ENCODE measurements around the gene RAD51B.

DNA sequence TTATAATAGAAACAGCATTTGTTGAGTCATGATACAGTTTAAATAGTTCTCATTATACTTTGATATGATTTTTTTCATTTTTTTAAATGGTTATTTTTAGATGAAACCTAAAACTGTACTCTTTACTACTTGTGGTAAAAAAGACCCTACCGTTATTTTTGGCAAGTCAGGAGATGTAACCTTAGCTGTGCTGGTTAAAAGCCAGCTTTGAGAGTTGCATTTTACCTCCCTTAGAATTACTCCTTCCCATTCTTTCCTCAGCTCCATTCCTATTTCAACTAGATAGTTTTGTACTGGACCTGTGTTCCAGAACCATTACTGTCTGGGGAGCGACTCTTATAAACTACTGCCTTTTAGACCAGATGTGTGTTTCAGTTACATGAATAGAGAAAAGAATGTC is 92.0 kb downstream of the RAD51B start:
- TF ChIP-seq, protein P1, sequence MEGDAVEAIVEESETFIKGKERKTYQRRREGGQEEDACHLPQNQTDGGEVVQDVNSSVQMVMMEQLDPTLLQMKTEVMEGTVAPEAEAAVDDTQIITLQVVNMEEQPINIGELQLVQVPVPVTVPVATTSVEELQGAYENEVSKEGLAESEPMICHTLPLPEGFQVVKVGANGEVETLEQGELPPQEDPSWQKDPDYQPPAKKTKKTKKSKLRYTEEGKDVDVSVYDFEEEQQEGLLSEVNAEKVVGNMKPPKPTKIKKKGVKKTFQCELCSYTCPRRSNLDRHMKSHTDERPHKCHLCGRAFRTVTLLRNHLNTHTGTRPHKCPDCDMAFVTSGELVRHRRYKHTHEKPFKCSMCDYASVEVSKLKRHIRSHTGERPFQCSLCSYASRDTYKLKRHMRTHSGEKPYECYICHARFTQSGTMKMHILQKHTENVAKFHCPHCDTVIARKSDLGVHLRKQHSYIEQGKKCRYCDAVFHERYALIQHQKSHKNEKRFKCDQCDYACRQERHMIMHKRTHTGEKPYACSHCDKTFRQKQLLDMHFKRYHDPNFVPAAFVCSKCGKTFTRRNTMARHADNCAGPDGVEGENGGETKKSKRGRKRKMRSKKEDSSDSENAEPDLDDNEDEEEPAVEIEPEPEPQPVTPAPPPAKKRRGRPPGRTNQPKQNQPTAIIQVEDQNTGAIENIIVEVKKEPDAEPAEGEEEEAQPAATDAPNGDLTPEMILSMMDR (IDR thresholded peaks at IDR 0.05) = no peak
- TF ChIP-seq POLR2A (IDR thresholded peaks at IDR 0.05) = no peak
